ENCODE data around the gene EID1.

EID1 gene

GRCh38 chr15:48915861-48916260 lies 37.9 kb downstream of the EID1 start:
- no peak for DNase-seq

DNA sequence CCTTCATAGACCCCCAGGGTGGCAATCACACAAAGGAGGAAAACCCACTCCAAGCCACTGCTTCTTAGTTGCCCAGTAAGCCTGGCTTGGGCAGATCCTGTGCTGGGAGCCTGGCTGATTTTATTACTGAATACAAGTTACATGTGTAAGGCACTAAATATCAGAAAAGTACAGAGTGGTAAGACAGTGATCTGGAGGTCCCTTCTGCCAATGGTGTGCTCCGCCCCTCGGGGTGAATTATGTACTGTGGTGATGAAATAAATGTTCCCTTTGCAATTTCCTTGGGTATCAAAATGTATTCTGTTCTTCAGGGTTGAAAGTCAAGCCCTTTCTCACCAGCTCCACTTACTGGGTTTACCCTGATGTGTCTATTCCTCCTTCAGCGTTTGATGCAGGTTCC lies 38.8 kb downstream of the EID1 start:
- DNase-seq = no peak

GRCh38 chr15:48922046-48922445 lies 44.1 kb downstream of the EID1 start:
- DNase-seq = no peak

DNA sequence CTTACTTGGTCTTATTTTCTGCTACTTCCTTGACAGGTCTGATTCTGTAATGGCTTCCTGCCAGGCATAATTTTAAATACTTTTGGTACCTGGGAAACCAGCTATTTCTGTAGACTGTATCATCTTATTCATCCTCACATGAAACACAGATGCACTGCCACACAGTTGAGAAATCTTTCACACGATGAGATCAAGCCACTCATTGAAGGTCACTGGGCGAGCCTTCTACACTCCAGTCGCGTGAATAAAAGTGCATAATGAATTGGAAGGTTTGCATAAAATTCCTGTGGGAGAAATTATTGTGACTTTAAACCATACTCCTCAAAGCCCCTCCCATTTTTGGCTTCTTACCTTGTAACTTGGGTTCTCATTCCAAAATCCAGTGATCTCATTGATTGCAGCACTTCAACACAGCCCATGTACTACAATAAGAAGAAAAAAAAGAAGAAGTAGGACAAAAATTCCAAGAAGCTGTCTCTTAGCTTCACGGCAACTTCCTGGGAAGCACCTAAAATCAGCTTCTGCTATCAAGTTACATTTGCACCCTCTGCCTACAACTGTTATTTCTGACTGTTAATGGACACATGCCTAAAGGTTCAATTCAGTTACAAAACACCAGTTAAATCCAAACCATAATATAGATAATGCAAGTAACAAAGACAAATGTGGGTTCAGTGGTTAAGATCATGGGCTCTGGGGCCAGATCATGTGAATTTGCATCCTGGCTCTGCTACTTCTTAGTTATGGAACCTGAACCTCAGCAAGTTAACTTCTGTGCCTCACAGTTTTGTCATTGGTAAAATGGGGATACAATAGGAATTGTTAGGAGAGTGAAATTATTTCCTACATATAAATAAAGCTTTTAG lies 46.8 kb downstream of the EID1 start:
- DNase-seq = no peak

GRCh38 chr15:48925714-48926223 lies 47.8 kb downstream of the EID1 start:
- DNase-seq = no peak

DNA sequence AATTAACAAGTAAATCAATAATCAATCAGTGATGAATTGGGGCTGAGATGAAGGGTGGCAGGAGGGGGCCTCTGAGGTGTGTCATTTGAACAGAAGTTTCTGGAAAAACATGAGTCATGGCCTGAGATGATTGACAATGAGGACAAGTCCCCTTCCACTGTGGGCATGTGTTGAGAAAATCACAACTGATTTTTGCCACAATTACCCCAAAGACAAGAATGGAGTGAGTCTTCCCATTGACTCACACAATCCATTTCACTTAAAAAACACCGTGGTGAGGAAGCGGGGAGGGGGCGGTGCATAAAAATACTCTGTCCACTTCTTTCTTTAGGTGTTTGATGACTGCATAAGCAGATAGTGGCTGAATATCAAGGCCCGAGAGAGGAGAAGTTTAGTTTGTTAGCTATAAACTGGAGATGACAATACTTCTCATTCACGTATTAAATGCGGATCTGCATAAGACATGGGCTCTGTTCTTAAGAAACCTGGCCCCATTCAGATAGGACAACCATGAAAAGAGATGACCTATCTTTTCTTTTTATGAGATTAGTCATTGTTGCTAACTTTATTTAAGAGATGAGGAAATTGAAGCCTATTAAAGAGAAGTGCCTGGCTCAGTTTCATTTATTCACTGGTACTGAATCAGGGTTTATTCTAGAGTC lies 51.1 kb downstream of the EID1 start:
- DNase-seq = no peak

DNA sequence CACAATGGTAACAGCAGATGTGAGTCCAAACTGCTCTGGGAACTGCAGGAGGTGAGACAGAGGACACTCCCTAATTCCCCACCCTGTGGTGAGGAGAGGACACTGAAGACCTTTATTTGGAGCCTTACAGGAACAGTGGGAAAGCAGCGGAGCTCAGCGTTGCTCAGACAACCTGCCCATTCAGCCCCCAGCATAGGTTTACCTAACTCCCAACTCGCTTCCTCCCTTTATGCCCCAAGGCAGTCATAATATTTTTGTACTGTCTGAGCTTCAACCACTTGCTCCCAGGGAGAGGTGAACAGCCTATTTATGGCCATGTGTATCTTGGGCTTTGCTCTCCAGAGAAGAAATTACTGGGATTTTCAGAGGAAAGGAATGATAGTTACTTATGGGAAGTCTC lies 51.7 kb downstream of the EID1 start:
- no peak for DNase-seq
